Measurements from ENCODE around the gene TRABD.

GRCh38 chr22:50227579-50228215, 42.0 kb downstream of the TRABD start:
- TF ChIP-seq CTCF (IDR thresholded peaks at IDR 0.05) (no peak), POLR2A (IDR thresholded peaks at IDR 0.05) (no peak)

Measured in heart left ventricle (tissue), 13 donors.